Keratinocyte (primary cell): ENCODE results near the gene RNF152. TPM values are rescaled to one million over a fixed set of nuclear protein-coding genes. Genes with fewer than 3 reads are reported as not detected.

Experiments
- DNase-seq: peaks from one replicate; pipeline ENCODE4 v3.0.0-alpha.2; 2011; ENCODE audit warnings: low read depth, missing footprints, low spot score
- FAIRE-seq: peaks from 2 replicates; lab custom pipeline; 2011; peaks lifted over from hg19 to GRCh38; lab: Jason Lieb, UNC
- H2AFZ ChIP-seq: 2 replicates; pipeline ENCODE4 v1.6.0; 2012; ENCODE audit warnings: low read length, control low read depth, inconsistent platforms; ENCODE audit not compliant: control insufficient read depth
- H3K27ac ChIP-seq: 2 replicates; pipeline ENCODE4 v1.5.1; 2011; ENCODE audit warnings: low read length; ENCODE audit not compliant: control insufficient read depth, insufficient read depth
- H3K27me3 ChIP-seq: 3 replicates; pipeline ENCODE4 v1.6.0; 2011; ENCODE audit warnings: low read length; ENCODE audit not compliant: control insufficient read depth, insufficient read depth; ENCODE audit errors: extremely low read depth
- H3K36me3 ChIP-seq, 2 experiments: 2 replicates in 1 of 2; 3 replicates in 1 of 2; pipeline ENCODE4 v1.5.1; 2011; ENCODE audit warnings: low read length in 2 of 2, mild to moderate bottlenecking in 1 of 2; ENCODE audit not compliant: control insufficient read depth in 2 of 2, insufficient read depth in 2 of 2; ENCODE audit errors: extremely low read depth in 1 of 2
- H3K4me1 ChIP-seq: 3 replicates; pipeline ENCODE4 v1.5.1; 2011; ENCODE audit warnings: low read length; ENCODE audit not compliant: control insufficient read depth, insufficient read depth; ENCODE audit errors: extremely low read depth
- H3K4me2 ChIP-seq: 3 replicates; pipeline ENCODE4 v1.6.0; 2011; ENCODE audit warnings: low read depth, low read length; ENCODE audit not compliant: control insufficient read depth, insufficient read depth; ENCODE audit errors: extremely low read depth
- H3K4me3 ChIP-seq, 3 experiments: fragments of 200-600 bp in 1 of 3; sonication (generic) in 1 of 3; 2 replicates in 2 of 3; 3 replicates in 1 of 3; pipeline ENCODE4 v1.5.1; 2011 to 2016; ENCODE audit warnings: low read length in 3 of 3, mild to moderate bottlenecking in 3 of 3, control low read depth in 2 of 3, inconsistent platforms in 1 of 3, low read depth in 1 of 3, mixed read lengths in 1 of 3, mixed run types in 1 of 3, moderate library complexity in 1 of 3; ENCODE audit not compliant: control insufficient read depth in 2 of 3, insufficient read depth in 2 of 3; ENCODE audit errors: extremely low read depth in 1 of 3
- H3K79me2 ChIP-seq: 2 replicates; pipeline ENCODE4 v1.6.0; 2012; ENCODE audit warnings: low read length; ENCODE audit not compliant: control insufficient read depth, insufficient read depth
- H3K9ac ChIP-seq: 3 replicates; pipeline ENCODE4 v1.6.0; 2011; ENCODE audit warnings: low read length; ENCODE audit not compliant: control insufficient read depth, insufficient read depth; ENCODE audit errors: extremely low read depth
- H3K9me1 ChIP-seq: 3 replicates; pipeline ENCODE4 v1.6.0; 2011; ENCODE audit warnings: low read length; ENCODE audit not compliant: control insufficient read depth, insufficient read depth; ENCODE audit errors: extremely low read depth
- H3K9me3 ChIP-seq: 2 replicates; pipeline ENCODE4 v1.5.1; 2012; ENCODE audit warnings: low read depth, low read length; ENCODE audit not compliant: control insufficient read depth
- H4K20me1 ChIP-seq: 3 replicates; pipeline ENCODE4 v1.6.0; 2011; ENCODE audit warnings: low read length; ENCODE audit not compliant: control insufficient read depth, insufficient read depth; ENCODE audit errors: extremely low read depth
- CTCF ChIP-seq, 3 experiments: IDR thresholded peaks in 1 of 3; conservative IDR thresholded peaks in 1 of 3; optimal IDR thresholded peaks in 1 of 3; 2 replicates in 2 of 3; 3 replicates in 1 of 3; pipeline versions ENCODE3 to v1.5.1; 2011; ENCODE audit warnings: low read length in 3 of 3, mild to moderate bottlenecking in 3 of 3, moderate library complexity in 2 of 3, control low read depth in 1 of 3, inconsistent platforms in 1 of 3; ENCODE audit not compliant: insufficient read depth in 2 of 3; ENCODE audit errors: extremely low read depth in 1 of 3
- EZH2 ChIP-seq: IDR thresholded peaks from one replicate; pipeline ENCODE4 v1.6.1; 2012; ENCODE audit warnings: inconsistent platforms, mild to moderate bottlenecking, low read length, moderate library complexity
- dilution Hi-C: fragments of 300-500 bp; cut with MboI; formaldehyde crosslinking; loops from one replicate; pipeline ENCODE4 v1.7.0; 2020; ENCODE audit warnings: low sequenced_read_pairs; ENCODE audit not compliant: extremely low pct_ligation_motif_present
- polyA plus RNA-seq, 5 experiments: library from polyadenylated mRNA; depleted of rRNA in 3 of 5; stranded (reverse) in 3 of 5; stranded (forward) in 1 of 5; unstranded in 1 of 5; fragments of >200 nt; gene quantifications; 1 replicate in 1 of 5; 2 replicates in 3 of 5; 3 replicates in 1 of 5; pipeline versions ENCODE4 v1.2.1 to v1.2.3, GENCODE V29; 2011 to 2012; ENCODE audit warnings: missing spikeins in 2 of 5, low read depth in 1 of 5, low replicate concordance in 1 of 5

RNF152 gene
- polyA plus RNA-seq, 1 donor (not counting 4 experiments of a cell fraction or from before 2014, with no cell fraction given): 10.1 TPM

- Histone ChIP-seq H3K36me3 (peaks cover 3 to 9% of the 10 kb centered on the region in 2 experiments), H3K27me3 (no peaks in the 10 kb centered on the region), H3K27ac (peak overlapping the region; percentile 47), H3K9me1 (peaks cover 2% of the 10 kb centered on the region), H2AFZ (peak overlapping the region; percentile 92), H4K20me1 (peaks cover 4% of the 10 kb centered on the region), H3K4me1 (peaks cover 40% of the 10 kb centered on the region), H3K9ac (peak overlapping the region; percentile 80), H3K9me3 (no peaks in the 10 kb centered on the region), H3K79me2 (peaks cover 15% of the 10 kb centered on the region), H3K4me2 (peak overlapping the region; percentile 81), H3K4me3 (peak overlapping the region; percentile 77 to 89 (median 89))
- DNase-seq (no peak), FAIRE-seq (no peak)
- TF ChIP-seq EZH2 (no peak), CTCF (optimal IDR thresholded peaks at IDR 0.05 in 1 of 3, IDR thresholded peaks at IDR 0.05 in 1 of 3, conservative IDR thresholded peaks at IDR 0.05 in 1 of 3; ENCODE audit: extremely low read depth in 1 of 3, insufficient read depth in 2 of 3, low read length in 3 of 3) (peak in 2 of 3 experiments; percentile 12 to 59)
- dilution Hi-C loops: no loop called here
These were observed 1.4 kb upstream of the RNF152 start for GRCh38 chr18:61893971-61894750.

- FAIRE-seq (no peak), DNase-seq (no peak)
- no peaks in the 10 kb centered on the region for H3K9me3 ChIP-seq
- H3K4me3 ChIP-seq: peak overlapping the region; percentile 77 to 89 (median 89)
- H3K4me2 ChIP-seq: peak overlapping the region; percentile 94
- TF ChIP-seq CTCF (optimal IDR thresholded peaks at IDR 0.05 in 1 of 3, IDR thresholded peaks at IDR 0.05 in 1 of 3, conservative IDR thresholded peaks at IDR 0.05 in 1 of 3; ENCODE audit: extremely low read depth in 1 of 3, insufficient read depth in 2 of 3, low read length in 3 of 3) (peak in 1 of 3 experiments; percentile 42), EZH2 (no peak)
- peak overlapping the region; percentile 80 for H3K9ac ChIP-seq
- no peaks in the 10 kb centered on the region for H3K27me3 ChIP-seq
- peaks cover 20% of the 10 kb centered on the region for H3K79me2 ChIP-seq
- H4K20me1 ChIP-seq: peaks cover 4% of the 10 kb centered on the region
- peak overlapping the region; percentile 48 for H3K27ac ChIP-seq
- H3K9me1 ChIP-seq: peaks cover 2% of the 10 kb centered on the region
- peak overlapping the region; percentile 33 for H2AFZ ChIP-seq
- H3K36me3 ChIP-seq: peaks cover 3 to 12% of the 10 kb centered on the region in 2 experiments
- dilution Hi-C loops: no loop called here
- H3K4me1 ChIP-seq: peaks cover 33% of the 10 kb centered on the region
These were observed 633 bp upstream of the RNF152 start for GRCh38 chr18:61893309-61893970.
